WTC11 (cell line): ENCODE measurements around the gene D2HGDH.

Experiments used
- FOXK1 ChIP-seq: sonication (generic); formaldehyde crosslinking; IDR thresholded peaks from 2 replicates; pipeline ENCODE4 v1.8.0; 2022; ENCODE audit warnings: mild to moderate bottlenecking, moderate library complexity, missing genetic modification reagents
- SMAD4 ChIP-seq: sonication (generic); formaldehyde crosslinking; IDR thresholded peaks from 2 replicates; pipeline ENCODE4 v1.8.0; 2022; ENCODE audit warnings: mild to moderate bottlenecking, missing genetic modification reagents
- ZNF121 ChIP-seq: sonication (generic); formaldehyde crosslinking; IDR thresholded peaks from 2 replicates; pipeline ENCODE4 v1.8.0; 2023; ENCODE audit warnings: missing genetic modification reagents
- ZNF416 ChIP-seq: fragments of 250-450 bp; sonication (Bioruptor Pico); IDR thresholded peaks from 2 replicates; pipeline ENCODE4 v1.9.0; 2021; ENCODE audit warnings: mild to moderate bottlenecking, inconsistent platforms
- TF ChIP-seq, protein P1 (sequence below): fragments of 200-600 bp; IDR thresholded peaks from 2 replicates; pipeline ENCODE4 v1.8.0; 2022; ENCODE audit warnings: antibody characterized with exemption
- TF ChIP-seq, protein P2 (sequence below): sonication (generic); formaldehyde crosslinking; IDR thresholded peaks from 2 replicates; pipeline ENCODE4 v1.8.0; 2022; ENCODE audit warnings: mild to moderate bottlenecking, missing genetic modification reagents
- TF ChIP-seq, protein P3 (sequence below): sonication (generic); formaldehyde crosslinking; IDR thresholded peaks from 2 replicates; pipeline ENCODE4 v1.8.1; 2022; ENCODE audit warnings: mild to moderate bottlenecking, missing genetic modification reagents, moderate library complexity, borderline replicate concordance
- TF ChIP-seq, protein P4 (sequence below): sonication (generic); formaldehyde crosslinking; IDR thresholded peaks from 2 replicates; pipeline ENCODE4 v1.8.0; 2023; ENCODE audit warnings: mild to moderate bottlenecking, missing genetic modification reagents

DNA sequence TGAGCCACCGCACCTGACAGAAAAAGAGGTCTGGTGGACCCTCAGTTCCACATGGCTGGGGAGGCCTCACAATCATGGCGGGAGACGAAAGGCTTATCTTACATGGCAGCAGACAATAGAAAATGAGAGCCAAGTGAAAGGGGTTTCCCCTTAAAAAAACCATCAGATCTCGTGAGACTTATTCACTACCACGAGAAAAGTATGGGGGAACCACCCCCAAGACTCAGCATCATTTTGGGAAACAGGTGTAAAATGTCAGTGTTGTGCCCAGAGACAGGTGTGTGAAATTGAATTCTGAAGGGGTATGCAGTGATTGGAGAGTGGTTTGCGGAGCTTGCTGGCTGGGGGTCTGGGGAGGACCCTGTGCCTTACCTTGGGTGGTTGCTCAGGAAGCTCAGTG lies 4.6 kb upstream of the D2HGDH start:
- TF ChIP-seq, protein P1, sequence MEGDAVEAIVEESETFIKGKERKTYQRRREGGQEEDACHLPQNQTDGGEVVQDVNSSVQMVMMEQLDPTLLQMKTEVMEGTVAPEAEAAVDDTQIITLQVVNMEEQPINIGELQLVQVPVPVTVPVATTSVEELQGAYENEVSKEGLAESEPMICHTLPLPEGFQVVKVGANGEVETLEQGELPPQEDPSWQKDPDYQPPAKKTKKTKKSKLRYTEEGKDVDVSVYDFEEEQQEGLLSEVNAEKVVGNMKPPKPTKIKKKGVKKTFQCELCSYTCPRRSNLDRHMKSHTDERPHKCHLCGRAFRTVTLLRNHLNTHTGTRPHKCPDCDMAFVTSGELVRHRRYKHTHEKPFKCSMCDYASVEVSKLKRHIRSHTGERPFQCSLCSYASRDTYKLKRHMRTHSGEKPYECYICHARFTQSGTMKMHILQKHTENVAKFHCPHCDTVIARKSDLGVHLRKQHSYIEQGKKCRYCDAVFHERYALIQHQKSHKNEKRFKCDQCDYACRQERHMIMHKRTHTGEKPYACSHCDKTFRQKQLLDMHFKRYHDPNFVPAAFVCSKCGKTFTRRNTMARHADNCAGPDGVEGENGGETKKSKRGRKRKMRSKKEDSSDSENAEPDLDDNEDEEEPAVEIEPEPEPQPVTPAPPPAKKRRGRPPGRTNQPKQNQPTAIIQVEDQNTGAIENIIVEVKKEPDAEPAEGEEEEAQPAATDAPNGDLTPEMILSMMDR: no peak
- no peak for TF ChIP-seq SMAD4 (CRISPR knock-in tag)
- no peak for TF ChIP-seq ZNF416 (CRISPR knock-in tag)
- TF ChIP-seq, protein P2, sequence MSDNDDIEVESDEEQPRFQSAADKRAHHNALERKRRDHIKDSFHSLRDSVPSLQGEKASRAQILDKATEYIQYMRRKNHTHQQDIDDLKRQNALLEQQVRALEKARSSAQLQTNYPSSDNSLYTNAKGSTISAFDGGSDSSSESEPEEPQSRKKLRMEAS (CRISPR knock-in tag): no peak
- TF ChIP-seq, protein P3, sequence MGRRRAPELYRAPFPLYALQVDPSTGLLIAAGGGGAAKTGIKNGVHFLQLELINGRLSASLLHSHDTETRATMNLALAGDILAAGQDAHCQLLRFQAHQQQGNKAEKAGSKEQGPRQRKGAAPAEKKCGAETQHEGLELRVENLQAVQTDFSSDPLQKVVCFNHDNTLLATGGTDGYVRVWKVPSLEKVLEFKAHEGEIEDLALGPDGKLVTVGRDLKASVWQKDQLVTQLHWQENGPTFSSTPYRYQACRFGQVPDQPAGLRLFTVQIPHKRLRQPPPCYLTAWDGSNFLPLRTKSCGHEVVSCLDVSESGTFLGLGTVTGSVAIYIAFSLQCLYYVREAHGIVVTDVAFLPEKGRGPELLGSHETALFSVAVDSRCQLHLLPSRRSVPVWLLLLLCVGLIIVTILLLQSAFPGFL (CRISPR knock-in tag): no peak
- TF ChIP-seq, protein P4, sequence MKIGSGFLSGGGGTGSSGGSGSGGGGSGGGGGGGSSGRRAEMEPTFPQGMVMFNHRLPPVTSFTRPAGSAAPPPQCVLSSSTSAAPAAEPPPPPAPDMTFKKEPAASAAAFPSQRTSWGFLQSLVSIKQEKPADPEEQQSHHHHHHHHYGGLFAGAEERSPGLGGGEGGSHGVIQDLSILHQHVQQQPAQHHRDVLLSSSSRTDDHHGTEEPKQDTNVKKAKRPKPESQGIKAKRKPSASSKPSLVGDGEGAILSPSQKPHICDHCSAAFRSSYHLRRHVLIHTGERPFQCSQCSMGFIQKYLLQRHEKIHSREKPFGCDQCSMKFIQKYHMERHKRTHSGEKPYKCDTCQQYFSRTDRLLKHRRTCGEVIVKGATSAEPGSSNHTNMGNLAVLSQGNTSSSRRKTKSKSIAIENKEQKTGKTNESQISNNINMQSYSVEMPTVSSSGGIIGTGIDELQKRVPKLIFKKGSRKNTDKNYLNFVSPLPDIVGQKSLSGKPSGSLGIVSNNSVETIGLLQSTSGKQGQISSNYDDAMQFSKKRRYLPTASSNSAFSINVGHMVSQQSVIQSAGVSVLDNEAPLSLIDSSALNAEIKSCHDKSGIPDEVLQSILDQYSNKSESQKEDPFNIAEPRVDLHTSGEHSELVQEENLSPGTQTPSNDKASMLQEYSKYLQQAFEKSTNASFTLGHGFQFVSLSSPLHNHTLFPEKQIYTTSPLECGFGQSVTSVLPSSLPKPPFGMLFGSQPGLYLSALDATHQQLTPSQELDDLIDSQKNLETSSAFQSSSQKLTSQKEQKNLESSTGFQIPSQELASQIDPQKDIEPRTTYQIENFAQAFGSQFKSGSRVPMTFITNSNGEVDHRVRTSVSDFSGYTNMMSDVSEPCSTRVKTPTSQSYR (CRISPR knock-in tag): no peak
- TF ChIP-seq ZNF121 (CRISPR knock-in tag): no peak
- no peak for TF ChIP-seq FOXK1 (CRISPR knock-in tag)
